ENCODE measurements around the gene ATG16L2. TPM values are rescaled to one million over a fixed set of nuclear protein-coding genes. Genes with fewer than 3 reads are reported as not detected.
A peak's percentile ranks its signal among the peaks of the same experiment; 100 is the strongest.

Gene ATG16L2
- total and polyA plus RNA-seq, 10 of the 15 experiments (the other 5 are each of a cell fraction or from before 2014, with no cell fraction given), result 1.9 to 67.7 (median 30.4) TPM

- Histone ChIP-seq H3K27me3 (replicated peaks in 1 of 2; ENCODE audit: control insufficient read depth in 2 of 2, insufficient read depth in 2 of 2, low read length in 1 of 2) (no peaks in the 10 kb centered on the region), H3K27ac (ENCODE audit: control insufficient read depth, insufficient read depth) (no peak overlapping the region), H3K79me2 (ENCODE audit: control insufficient read depth, insufficient read depth, low read length) (no peaks in the 10 kb centered on the region), H3K4me3 (no peak overlapping the region), H2AFZ (ENCODE audit: control insufficient read depth, low read depth, low read length) (no peak overlapping the region), H4K20me1 (ENCODE audit: control insufficient read depth, insufficient read depth) (no peaks in the 10 kb centered on the region), H3K9ac (ENCODE audit: control insufficient read depth, insufficient read depth, low read length) (no peak overlapping the region), H3K36me3 (ENCODE audit: control insufficient read depth in 2 of 2, insufficient read depth in 2 of 2, low read length in 1 of 2) (peaks cover 16 to 30% of the 10 kb centered on the region in 2 experiments), H3K4me1 (ENCODE audit: control insufficient read depth, insufficient read depth, low read length) (peaks cover 15% of the 10 kb centered on the region), H3K4me2 (ENCODE audit: control insufficient read depth, insufficient read depth) (no peak overlapping the region), H3K9me3 (replicated peaks; ENCODE audit: control insufficient read depth, insufficient read depth, low read length) (no peaks in the 10 kb centered on the region; the same call in 2 of the 3 replicates)
- ATAC-seq (no peak), FAIRE-seq (no peak), DNase-seq (ENCODE audit: low read depth, low spot score) (no peak)
- in situ Hi-C loops (cut with MboI) (loop anchor here (5.0 to 25.0 kb wide), 2 partner anchors 360 to 415 kb away; no protein-coding TSS in a partner anchor), intact Hi-C loops (cut with micrococcal nuclease; ENCODE audit: unreplicated experiment) (no loop called here)
- TF ChIP-seq STAT3 (IDR thresholded peaks at IDR 0.05; ENCODE audit: low read depth, low read length) (no peak), RELA (IDR thresholded peaks at IDR 0.05; ENCODE audit: borderline replicate concordance, partially characterized antibody) (no peak), E2F4 (IDR thresholded peaks at IDR 0.05; ENCODE audit: low read depth, low read length) (no peak), CREM (IDR thresholded peaks at IDR 0.05; ENCODE audit: low read depth) (no peak), PBX3 (IDR thresholded peaks at IDR 0.05; ENCODE audit: insufficient replicate concordance, low read depth, low read length) (no peak), CBX3 (IDR thresholded peaks at IDR 0.05; ENCODE audit: borderline replicate concordance, low read depth) (no peak), POLR2AphosphoS5 (IDR thresholded peaks at IDR 0.05; ENCODE audit: low read length) (0 out of 2 replicates have a peak, but pooled peaks have one; percentile 30)
- SMC1A ChIA-PET (ENCODE audit: uncharacterized antibody, unreplicated experiment), result interaction anchor here (1.2 to 2.3 kb wide), 2 partner anchors 101 to 351 kb away, joined by 3 to 8 read pairs; no protein-coding TSS in a partner anchor
- CTCF ChIA-PET, result interaction anchor here (1.0 to 8.7 kb wide), 7 partner anchors 13 to 462 kb away, joined by 4 to 128 read pairs (median 5); no protein-coding TSS in a partner anchor
- no TSS peak for BruUV-seq (replicated peaks)
- POLR2A ChIA-PET, result interaction anchor here (1.4 to 3.5 kb wide), 2 partner anchors 11 to 350 kb away, joined by 4 to 14 read pairs; no protein-coding TSS in a partner anchor
- RAD21 ChIA-PET (ENCODE audit: unreplicated experiment), result interaction anchor here (0.7 to 1.5 kb wide), 5 partner anchors 65 to 416 kb away, joined by 3 to 10 read pairs (median 3); no protein-coding TSS in a partner anchor
- WGBS (ENCODE audit: insufficient coverage, insufficient replicate concordance, low lambda C conversion rate, missing lambda C conversion rate), result 94% methylated on average over 7 of the region's 8 CpGs
Measured at GRCh38 chr11:72826942-72827480, 12.8 kb downstream of the ATG16L2 start.
